Lower leg skin (tissue), 4 donors: ENCODE measurements around the gene ATF2. TPM values are rescaled to one million over a fixed set of nuclear protein-coding genes. Genes with fewer than 3 reads are reported as not detected.

Experiments used
- DNase-seq, 2 donors: peaks; one replicate each; pipeline ENCODE4 v3.0.0-alpha.2; 2019; ENCODE audit warnings: low spot score in 2 of 2
- H3K4me3 ChIP-seq: fragments of 200-600 bp; sonication (generic); 2 replicates; pipeline ENCODE4 v1.5.1; 2017; ENCODE audit warnings: mild to moderate bottlenecking, low read depth; ENCODE audit not compliant: poor library complexity, severe bottlenecking
- POLR2A ChIP-seq, 2 donors: fragments of 450-650 bp; IDR thresholded peaks; one replicate each; pipeline ENCODE4 v1.6.1; 2016 to 2017; ENCODE audit warnings: antibody characterized with exemption in 2 of 2, mild to moderate bottlenecking in 1 of 2, moderate library complexity in 1 of 2
- WGBS, 2 donors: methylation state at CpG; one replicate each; pipeline ENCODE4 v1.1.5; 2018; 5-methylcytosine and 5-hydroxymethylcytosine counted together
- intact Hi-C: fragments of 100-400 bp; cut with DNase I; formaldehyde crosslinking; loops from one replicate; pipeline ENCODE4 v1.15.0; 2023; ENCODE audit warnings: low total_unique reads
- total RNA-seq, 4 donors: library from RNA; depleted of rRNA; stranded (reverse); fragments of >200 nt; gene quantifications; one replicate each; pipeline ENCODE4 v1.1.0, GENCODE V29; 2016
- TF ChIP-seq, protein P1 (sequence below), 3 donors: fragments of 450-650 bp; IDR thresholded peaks; one replicate each; pipeline ENCODE4 v1.5.1; 2016; ENCODE audit warnings: antibody characterized with exemption in 3 of 3, mild to moderate bottlenecking in 3 of 3, moderate library complexity in 2 of 3

Gene ATF2
- 10 to 100 TPM; 19.1 to 24.5 (median 21.5) TPM for total RNA-seq

DNA sequence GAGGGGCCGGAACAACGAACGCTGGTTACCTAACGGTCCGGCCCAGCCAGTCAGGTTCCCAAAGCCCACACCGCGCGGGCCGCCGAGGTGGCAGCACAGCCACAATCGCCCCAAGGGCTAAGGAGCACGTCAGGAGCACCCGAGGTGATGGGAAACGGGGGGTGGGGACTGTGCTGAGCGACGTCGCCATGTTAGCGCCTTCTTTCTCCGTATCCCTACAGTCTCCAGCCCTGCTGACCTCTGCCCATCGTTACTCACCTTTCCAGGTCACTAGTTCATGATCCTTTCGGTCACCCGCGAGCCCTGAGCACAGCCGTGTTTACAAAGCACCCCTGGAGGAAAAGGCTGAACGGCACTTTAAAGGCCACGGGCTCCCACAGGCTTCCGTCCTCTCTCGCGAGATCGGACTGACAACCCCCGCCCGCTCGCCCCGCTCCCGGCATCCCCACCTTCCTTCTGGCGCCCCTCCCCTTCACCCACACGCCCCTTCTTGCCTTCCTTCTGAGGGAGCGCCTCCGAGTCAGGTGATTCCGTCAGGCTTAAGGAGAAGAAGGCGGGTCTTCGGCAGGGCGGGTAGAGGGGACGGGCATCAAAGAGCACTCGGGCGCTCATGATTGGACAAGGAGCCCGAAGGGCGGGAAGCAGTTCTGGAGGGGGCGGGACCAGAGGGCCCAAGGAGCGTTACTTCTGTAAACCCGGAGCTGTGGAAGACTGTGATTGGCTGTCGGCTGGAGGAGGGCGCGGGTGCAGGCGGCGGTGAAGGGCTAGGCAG is at the start of gene ATF2:
Gene ATF2, minus strand, starts transcription at position 412 of the 772 bp plus-strand sequence. CDS start 31,760 bp downstream, outside the sequence.
- 0% methylated on average over 55 to 56 of the region's 56 CpGs for WGBS, 2 donors
- intact Hi-C loops: no loop called here
- peak within 1 kb of the TSS; percentile 97 for H3K4me3 ChIP-seq
- TF ChIP-seq, protein P1, sequence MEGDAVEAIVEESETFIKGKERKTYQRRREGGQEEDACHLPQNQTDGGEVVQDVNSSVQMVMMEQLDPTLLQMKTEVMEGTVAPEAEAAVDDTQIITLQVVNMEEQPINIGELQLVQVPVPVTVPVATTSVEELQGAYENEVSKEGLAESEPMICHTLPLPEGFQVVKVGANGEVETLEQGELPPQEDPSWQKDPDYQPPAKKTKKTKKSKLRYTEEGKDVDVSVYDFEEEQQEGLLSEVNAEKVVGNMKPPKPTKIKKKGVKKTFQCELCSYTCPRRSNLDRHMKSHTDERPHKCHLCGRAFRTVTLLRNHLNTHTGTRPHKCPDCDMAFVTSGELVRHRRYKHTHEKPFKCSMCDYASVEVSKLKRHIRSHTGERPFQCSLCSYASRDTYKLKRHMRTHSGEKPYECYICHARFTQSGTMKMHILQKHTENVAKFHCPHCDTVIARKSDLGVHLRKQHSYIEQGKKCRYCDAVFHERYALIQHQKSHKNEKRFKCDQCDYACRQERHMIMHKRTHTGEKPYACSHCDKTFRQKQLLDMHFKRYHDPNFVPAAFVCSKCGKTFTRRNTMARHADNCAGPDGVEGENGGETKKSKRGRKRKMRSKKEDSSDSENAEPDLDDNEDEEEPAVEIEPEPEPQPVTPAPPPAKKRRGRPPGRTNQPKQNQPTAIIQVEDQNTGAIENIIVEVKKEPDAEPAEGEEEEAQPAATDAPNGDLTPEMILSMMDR (IDR thresholded peaks at IDR 0.05): peak in 1 of 3 donors; percentile 22
- TF ChIP-seq POLR2A (IDR thresholded peaks at IDR 0.05): no peak
- peak; percentile 99 for DNase-seq

DNA sequence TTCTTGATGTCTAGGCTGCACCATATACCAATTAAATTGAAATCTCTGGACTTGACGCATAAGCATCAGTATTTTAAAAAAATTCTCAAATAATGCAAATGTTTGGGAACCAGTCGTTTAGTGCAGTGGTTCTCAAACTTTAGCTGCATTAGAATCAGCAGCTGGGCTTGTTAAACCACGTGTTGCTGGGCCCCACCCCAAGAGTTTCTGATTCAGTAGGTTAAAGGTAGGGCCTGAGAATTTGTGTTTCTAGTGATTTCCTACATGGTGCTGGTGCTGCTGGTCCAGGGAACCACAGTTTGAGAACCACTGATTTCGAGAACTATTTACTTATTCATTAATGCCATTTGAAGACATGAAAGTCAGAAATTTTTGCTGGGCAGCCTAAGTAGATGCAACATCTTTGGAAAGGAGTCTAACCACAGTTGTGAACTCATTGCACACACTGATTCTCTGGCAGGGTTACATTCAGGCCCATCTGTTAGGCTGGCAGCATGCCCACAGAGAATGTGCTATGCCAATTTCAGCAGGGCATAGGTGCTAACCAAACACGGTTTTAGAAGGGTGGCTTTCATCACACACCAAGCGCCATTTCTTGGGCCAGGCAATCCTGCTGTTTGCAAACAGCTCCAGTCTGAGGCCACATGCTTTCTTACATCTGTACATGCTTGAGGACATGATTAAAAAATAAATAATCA is 39.9 kb upstream of the ATF2 start:
- H3K4me3 ChIP-seq: no peak overlapping the region
- intact Hi-C loops: no loop called here
- DNase-seq: no peak
- WGBS, 2 donors: 65 to 71% methylated on average over 6 of the region's 6 CpGs
- no peak for TF ChIP-seq POLR2A (IDR thresholded peaks at IDR 0.05)
- TF ChIP-seq, protein P1 (IDR thresholded peaks at IDR 0.05): no peak

DNA sequence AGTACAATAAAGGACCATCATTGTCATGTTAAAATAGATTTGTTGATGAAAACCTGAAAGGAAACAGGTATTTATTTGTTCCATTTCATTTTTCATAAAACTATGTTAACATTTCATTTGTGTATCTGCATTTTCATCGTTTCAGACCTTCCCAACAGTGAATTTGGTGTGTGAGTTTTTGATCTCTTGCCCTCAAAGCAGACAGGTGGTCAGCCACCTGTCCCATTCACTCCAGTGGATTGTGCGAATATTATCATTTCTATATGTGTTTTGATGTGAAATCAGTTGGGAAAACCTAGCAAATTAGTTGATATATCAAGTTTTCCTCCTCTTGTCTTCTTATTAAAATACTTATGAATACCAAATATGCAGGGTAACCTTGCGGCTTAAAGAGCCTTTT is 38.9 kb upstream of the ATF2 start:
- intact Hi-C loops: no loop called here
- H3K4me3 ChIP-seq: no peak overlapping the region
- WGBS, 2 donors: 70 to 85% methylated on average over 3 of the region's 3 CpGs
- TF ChIP-seq, protein P1 (IDR thresholded peaks at IDR 0.05): no peak
- no peak for TF ChIP-seq POLR2A (IDR thresholded peaks at IDR 0.05)
- no peak for DNase-seq

- intact Hi-C loops: no loop called here
- DNase-seq: no peak
- no peak for TF ChIP-seq POLR2A (IDR thresholded peaks at IDR 0.05)
- TF ChIP-seq, protein P1 (IDR thresholded peaks at IDR 0.05): no peak
- 70 to 78% methylated on average over 3 of the region's 3 CpGs for WGBS, 2 donors
- H3K4me3 ChIP-seq: no peak overlapping the region
Measured at GRCh38 chr2:175205523-175205922, 37.5 kb upstream of the ATF2 start.

GRCh38 chr2:175203621-175204496 is 35.9 kb upstream of the ATF2 start:
- TF ChIP-seq POLR2A (IDR thresholded peaks at IDR 0.05): no peak
- TF ChIP-seq, protein P1 (IDR thresholded peaks at IDR 0.05): no peak
- intact Hi-C loops: no loop called here
- no peak overlapping the region for H3K4me3 ChIP-seq
- 39 to 45% methylated on average over 12 of the region's 12 CpGs for WGBS, 2 donors
- DNase-seq: no peak
